CMK (cell line): ENCODE data around the gene TSPEAR.
A peak's percentile ranks its signal among the peaks of the same experiment; 100 is the strongest.

Source experiments
- DNase-seq: peaks from one replicate; pipeline ENCODE4 v3.0.0-alpha.2; 2010; ENCODE audit warnings: low read depth

TSPEAR gene

DNA sequence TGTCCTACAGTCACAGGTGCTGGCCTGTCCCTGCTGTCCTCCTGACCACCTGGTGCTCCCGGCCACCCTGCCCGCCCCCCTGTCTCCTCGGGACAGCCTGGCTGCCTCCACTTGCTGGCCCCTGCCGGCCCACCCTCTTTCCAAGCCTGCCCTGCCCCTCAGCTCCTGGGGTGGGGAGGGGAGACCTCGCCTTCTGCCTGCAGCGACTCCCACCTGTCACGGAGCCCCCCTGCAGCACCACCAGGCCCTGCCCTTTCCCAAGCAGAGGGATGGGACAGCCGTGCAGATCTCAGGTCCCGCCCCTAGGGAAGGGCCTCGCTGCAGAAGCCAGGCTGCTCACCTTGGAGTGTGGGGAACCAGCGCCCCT is 248.6 kb downstream of the TSPEAR start:
- DNase-seq, result no peak

DNA sequence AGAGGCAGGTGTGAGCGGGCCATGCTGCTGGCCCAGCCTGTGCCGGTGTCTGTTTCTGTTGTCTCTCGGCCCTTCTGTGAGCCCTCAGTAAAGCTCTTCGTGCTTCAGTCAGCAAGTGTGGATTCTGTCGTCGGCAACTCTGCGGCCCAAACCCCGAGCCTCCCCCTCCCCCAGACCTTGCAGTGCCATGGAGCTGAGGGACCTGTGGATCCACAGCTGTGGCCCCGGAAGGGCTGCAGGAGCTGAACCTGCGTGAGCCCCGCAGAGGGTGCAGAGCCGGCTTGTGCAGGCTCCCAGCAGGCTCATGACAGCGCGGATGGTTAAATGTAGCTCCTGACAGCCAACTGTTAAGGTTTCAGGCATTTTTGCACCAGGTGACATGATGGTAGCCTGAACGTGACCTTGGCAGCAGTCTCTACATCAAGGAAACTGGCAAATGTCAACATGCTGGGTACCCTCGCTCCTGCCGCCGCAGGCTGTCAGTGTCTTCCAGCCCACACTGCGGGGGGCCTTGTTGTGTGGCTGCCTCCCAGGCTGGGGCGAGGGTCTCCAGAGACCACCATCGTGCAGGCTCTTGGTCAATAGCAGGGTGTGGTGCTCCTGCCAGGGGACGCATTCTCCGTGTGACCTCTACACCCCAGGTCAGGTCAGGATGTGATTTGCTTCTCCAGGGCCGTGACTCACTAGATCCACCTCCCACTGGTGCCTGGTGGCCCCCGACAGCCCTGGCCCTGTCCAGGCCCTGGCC is 249.1 kb downstream of the TSPEAR start:
- DNase-seq, result no peak

DNA sequence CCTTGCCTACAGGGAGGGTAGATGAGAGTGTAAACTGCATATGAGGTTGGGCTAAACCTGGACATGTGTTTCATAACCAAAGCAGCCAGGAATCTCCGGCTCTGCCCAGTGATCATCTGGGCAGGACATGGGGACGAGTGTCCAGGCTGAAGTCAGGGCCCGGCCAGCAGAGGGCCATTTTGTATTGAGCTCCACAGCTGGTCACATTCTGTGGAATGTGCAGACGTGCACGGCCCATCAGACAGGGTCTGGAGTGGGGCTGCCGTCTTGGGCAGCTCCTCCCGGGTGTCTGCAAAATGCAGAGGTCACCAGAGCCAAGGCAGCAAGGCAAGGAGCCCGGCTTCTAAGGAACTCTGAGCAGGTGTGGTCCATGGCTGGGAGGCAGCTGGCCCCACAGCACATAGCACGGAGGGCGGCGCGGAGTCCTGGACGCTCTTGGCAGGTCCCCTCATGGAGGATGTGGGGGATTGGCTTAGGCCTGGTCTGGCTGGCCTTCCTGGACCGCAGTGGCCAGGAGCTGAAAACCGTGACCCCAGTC is 249.8 kb downstream of the TSPEAR start:
- no peak for DNase-seq

DNA sequence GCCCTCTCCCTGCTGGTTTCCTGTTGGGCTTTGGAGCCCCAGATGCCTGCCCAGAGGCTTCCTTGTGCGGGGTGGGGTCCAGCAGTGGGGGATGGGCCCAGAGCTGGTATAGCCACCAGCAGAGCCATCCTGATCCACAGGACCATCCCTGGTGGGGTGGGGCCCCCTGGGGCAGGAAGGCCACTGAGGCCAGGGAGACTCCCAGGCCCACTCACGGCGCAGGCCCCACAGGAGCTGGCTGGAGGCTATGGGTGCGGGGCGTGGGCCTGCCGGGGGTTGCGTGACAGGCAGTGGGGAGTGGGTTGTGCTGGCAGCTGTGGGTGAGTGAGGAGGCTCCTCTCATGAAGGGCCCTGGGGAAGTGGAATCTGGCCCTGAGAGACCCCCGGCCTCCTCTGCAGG is 250.4 kb downstream of the TSPEAR start:
- no peak for DNase-seq

DNA sequence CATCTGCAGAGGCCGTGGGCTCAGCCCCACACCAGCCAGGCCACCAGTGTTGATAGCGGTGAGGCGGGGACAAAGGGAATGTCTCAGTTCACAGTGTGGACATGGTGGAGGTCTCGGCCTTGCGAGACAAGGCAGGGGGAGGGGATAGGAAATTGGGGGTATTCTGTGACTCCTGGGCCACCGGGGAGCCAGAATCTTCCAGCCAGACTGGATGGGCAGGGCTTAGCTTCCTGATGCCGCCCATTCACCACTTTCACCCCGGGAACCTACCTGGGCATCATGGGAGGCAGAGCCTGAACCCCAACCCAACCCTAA is 251.0 kb downstream of the TSPEAR start:
- no peak for DNase-seq

DNA sequence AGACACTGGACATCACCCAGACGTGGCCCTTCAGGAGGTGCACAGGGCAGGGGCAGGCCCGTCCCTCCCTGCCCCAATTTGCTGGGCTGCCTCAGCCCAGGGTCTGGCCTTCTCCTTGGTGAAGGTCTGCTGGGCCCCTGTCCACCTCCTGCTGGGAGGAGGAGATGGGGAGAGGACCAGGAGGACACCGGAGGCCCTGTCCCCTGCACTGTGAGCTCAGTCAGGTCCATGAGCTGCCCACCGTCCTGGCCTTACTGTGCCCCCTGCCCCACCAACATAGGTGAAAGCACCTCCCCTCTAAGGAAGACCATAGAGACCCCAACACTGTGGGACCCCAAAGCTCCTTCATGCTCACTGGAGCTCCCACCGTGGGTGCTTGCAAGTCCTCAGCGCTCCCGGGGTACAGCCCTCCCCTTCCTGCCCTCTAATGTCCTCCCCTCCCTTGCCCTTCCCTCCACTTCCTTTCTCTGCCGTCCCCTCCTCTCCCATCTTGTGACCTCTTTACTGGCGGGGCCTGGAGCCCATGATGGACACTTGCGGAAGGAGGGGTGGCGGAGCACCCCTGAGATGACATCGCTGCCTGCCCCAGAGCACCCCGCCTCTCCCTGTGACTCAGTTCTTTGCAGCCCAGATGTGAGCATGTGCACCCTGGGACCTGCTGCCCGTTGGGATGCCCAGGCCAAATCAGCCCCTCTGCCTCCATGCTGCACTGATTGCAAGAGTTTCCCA is 251.5 kb downstream of the TSPEAR start:
- no peak for DNase-seq

DNA sequence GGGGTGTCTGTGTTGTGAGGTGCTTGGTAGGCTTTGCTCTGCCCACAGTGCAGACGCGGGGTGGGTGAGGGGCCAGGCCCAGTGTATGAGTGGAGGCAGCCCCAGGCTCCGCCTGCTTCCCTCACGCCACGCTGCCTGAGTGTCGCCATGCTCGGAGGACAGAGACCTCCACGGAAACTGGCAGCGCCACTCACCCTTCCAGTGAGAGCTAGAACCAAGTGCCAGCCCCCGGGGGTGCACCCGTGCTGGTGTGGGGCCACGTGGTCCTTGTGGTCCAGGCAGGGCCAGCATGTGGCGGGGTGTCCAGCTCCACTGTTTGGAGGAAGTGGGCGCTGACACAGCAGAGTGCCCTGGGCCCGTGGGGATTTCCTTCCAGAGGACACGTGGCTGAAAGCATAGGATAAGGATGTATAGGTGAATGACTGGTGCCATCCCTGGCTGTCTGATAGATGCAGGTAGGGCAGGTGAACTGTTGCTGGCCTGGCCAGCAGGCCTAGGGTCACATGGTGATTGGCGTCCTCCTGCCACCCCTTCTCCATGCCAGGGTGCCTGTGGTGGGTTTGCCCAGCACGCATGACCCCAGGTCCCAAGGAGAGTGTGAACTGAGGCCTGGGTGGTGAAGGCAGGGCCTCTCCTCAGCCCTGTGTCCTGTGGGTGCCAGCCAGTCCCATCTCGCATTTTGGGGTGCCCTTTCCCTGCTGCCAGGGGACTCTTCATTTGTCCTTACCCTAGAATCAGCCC is 252.2 kb downstream of the TSPEAR start:
- no peak for DNase-seq

DNA sequence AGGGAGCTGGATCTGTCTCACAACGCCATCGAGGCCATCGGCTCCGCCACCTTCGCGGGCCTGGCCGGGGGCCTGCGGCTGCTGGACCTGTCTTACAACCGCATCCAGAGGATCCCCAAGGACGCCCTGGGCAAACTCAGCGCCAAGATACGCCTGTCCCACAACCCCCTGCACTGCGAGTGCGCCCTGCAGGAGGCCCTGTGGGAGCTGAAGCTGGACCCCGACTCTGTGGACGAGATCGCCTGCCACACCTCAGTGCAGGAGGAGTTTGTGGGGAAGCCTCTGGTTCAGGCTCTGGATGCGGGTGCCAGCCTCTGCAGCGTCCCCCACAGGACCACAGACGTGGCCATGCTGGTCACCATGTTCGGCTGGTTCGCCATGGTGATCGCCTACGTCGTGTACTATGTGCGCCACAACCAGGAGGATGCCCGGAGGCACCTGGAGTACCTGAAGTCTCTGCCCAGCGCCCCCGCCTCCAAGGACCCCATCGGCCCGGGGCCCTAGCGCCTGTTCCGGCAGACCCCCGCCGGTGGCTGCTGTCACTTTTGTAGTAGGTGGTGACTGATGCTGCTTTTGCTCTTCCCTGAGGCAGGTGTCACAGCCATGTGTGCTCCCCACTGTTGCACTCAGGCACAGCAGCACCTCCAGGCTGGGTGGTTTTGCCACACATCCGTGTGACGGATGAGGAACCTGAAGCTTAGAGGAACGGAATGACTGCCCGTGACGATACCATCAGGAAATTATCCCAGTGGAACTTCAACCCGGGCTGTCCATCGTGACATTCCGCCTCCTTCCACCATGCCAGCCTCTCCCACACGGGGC is 254.2 kb downstream of the TSPEAR start:
- DNase-seq, result no peak

DNA sequence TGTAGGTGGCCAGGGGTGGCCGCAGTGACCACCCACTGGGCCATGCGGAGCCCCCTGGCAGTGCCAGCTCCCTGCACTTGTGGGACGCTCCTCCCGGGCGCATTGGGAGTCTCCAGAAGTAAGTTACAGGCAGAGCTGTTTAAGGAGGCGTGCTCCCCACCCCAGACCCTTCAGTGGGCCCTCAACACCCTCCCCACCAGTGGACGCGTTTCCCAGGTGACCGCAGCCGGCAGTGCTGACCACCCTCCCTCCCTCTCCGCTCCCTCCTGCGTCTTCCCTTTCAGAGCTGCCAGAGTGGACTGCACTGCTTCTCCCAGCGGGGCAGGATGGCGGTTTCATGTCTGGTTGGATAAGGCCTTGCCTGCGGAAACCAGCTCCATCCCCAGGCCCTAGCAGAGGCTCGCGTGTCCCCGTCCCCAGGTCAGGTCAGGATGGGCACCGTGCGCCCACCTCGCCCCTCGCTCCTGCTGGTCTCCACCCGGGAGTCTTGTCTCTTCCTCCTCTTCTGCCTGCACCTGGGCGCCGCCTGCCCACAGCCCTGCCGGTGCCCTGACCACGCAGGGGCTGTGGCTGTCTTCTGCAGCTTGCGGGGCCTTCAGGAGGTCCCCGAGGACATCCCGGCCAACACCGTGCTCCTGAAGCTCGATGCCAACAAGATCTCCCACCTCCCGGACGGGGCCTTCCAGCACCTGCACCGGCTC is 255.0 kb downstream of the TSPEAR start:
- no peak for DNase-seq

DNA sequence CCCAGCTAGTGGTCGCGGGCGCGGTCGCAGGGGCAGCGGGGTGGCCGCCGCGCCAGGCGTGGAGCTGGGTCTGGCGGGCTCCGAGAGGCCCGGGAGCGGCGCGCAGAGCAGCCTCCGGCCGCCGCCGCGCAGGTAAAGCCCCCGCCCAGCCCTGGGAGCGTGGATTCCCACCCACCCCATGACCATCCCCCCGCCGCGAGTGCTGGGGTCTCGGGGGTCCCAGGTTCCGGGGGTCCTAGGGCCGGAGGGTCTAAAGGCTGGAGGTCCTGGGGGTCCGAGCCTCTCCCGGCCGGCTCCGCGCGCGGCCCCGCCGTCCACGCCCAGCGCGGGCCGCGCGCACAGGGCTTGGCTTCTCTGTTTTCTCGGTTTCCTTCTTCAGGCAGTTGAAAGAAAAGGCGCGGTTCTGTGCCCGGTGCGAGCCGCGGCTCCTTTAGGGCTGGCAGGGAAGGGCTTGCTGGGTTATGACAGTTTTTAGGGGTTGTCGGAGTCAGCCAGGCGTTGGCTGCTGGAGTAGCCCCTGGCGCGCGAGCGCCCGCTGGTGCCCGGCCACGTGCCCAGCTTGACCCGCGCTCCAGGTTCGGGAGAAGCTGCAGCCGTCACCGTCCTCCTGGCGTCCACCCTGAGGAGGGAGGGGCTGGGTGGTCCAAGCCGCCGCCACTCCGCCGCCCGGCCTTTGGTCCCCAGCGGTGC is 255.7 kb downstream of the TSPEAR start:
- peak; percentile 44 for DNase-seq

DNA sequence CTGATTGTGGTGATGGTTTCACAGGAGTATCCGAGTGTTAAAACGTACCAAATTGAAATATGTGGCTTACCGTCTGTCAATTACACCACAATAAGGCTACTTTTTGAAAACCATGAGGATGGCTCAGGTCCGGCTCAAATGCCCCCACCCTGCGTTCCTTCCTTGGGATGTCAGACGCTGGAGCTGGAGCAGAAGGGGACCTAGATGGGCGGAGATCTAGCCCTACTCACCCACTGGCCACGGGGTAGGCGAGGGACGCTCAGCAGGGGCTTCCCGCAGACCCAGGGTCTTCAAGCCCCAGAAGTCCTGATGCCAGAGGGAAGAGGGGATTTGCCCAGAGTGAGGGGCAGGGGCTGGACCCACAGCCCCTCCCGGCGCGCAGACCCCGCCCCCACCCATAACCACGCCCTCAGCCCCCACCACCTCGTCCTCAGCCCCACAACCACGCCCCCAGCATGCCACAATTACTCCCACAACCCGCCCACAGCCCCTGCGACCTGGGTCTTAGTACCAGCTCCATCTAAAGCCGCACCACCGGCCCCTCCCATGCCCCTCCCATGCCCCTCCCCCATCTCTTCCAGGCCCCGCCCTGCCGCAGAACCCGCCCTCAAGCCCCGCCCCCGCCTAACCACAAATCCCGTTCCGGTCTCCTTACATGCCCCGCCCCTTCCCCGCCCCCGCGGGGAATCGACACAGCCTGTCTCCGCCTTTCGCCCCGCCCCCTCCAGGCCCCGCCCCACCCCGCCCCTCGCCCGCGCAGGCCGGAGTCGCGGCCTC is 256.4 kb downstream of the TSPEAR start, which contains the start of gene LRRC3:
TSS of gene LRRC3 (plus strand) at position 764 of the 777 bp plus-strand sequence. CDS start 1,135 bp downstream, outside the sequence.
- DNase-seq, result peak; percentile 82

DNA sequence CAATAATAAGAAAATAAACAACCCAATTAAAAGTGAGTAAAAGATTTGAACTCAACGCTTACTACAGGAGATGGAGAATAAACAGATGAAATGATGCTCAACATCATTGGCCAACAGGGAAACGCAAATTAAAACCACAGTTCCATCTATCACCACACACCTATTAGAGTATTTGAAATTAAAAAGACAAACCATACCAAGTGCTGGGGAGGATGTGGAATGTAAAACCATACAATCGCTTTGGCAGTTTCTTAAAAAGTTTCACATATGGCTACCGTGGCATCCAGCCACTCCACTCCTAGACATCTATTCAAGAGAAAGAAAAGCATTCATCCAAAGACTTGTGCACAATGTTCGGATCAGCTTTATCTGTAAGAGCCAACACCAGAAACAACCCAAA is 257.3 kb downstream of the TSPEAR start:
- no peak for DNase-seq

DNA sequence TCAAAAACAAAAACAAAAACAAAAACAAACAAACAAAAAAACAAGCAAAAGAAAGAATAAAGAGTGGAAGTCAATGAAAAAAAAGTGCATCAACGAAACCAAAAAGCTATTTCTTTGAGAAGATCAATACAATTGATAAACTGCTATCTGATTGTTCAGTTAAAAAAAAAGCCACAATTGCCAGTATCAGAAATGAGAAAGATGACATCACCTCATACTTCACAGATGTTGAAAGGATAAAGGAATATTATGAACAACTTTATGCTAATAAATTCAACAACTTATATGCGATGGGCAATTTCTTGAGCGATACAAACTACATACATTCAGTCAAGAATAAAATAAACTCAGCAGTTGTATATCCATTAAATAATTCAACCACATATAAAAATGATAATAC is 258.3 kb downstream of the TSPEAR start:
- no peak for DNase-seq

DNA sequence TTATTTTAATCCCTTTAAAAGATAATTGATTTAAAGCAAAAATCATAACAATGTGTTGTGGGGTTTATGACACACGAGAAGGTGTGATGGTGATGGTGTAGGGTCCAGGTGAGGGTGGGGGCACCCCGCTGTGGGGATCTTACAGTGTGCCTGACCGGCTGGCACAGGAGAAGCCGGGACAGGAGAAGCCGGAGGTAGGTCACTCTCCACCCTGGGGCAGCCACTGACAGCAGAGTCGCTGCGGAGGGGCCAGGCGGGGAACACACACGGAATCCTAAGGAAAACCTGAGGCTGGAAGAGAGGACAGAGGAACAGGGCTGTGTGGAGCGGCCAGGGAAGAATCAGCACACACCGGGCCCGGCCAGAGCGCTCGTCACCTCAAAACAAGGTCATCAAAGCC is 260.4 kb downstream of the TSPEAR start:
- no peak for DNase-seq

DNA sequence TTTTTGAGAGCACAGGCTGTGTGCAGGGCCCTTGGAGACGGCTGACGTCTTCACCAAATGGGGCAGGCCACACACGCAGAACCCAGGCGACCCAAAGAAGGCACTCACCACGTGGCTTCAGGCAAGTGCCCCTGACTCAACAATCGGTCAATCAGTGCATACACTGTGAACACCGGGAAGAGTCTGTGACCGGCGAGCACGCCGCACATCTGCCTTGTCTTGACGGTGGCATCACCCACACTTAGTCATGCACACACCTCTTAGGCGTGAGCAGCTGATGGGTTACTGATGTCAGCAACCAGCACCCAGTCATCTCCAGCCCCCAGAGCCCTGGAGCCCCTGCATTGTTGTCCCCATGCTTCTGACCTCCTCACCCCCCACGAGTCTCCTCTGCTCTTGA is 261.0 kb downstream of the TSPEAR start:
- DNase-seq, result no peak

DNA sequence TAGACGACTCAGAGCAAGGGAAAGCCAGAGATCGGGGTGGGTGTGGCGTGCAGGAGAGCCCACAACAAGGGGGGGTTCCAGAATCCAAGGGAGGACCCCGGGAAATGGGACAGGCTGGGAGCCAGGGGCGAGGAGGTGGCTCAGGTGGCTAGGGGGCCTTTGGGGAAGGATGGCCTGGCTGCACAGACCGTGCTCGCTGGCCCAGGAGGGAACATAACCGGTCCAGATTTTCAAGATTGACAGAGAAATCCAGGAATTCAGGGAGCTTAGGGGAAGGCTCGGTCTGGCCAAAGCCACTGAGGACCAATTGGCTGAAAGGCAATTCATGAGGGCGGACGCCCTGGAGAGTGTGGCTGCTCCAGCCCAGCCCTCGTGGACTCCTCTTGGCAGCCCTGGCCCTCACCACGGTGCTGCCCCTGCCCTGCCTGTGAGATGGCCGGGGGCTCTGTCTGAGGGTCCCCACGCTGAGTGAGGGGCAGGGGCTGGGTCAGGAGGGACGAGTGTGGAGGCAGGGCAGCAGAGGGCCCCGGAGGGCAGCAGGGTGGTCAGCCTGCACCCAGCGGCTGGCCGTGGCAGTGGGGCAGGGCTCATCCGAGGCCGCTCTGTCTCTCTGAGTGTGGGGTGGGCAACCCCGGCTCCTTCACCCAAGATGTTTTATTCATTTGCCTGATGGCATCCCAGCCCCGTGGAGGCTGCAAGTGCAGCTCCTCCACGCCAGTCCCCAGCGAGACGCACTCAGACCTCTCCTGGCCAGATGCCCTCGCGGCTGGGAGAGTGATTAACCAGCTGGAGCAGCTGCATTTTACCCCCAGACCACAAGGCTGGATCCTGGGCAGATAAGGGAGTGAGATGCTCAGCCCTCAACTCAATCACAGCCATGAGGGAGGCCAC is 261.7 kb downstream of the TSPEAR start:
- DNase-seq, result no peak

DNA sequence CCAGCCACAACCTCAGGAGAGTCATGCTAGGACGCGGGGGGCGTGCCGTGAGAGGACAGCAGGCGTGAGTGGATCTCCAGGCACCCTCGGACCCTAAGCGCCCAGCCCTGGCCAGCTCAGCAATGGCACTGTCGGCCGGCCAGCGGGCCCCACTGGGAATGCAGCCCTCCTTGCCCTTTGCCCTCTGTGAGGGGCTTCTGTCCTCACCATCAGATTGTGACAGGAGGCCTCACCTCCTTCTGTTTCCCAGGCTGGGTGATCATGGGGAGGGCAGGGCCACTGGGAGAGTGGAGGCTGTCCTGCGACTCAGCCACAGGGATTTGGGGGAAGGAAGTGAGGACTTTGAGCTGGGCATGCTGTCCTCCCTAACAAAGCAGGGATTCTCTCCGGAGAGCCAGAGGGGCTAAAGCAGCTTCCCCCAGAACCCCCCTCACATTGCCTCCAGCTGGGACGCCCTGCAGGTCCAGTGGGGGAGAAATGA is 262.7 kb downstream of the TSPEAR start:
- DNase-seq, result no peak
